ENCODE results near the gene POGLUT2. TPM values are rescaled to one million over a fixed set of nuclear protein-coding genes. Genes with fewer than 3 reads are reported as not detected.

POGLUT2 gene
- total RNA-seq, 1 experiment from 2014 or later: 17.5 TPM

Other genes with a start within 250 kb of the POGLUT2 start
- 33.9 and 43.6 TPM in 2 replicates for gene TPP2, start 202.0 kb downstream of the POGLUT2 start, total RNA-seq (2014; rRNA removed; shearing (Covaris generic); ENCODE audit: low replicate concordance)
- not detected in 2 replicates for gene METTL21C, start 103.9 kb downstream of the POGLUT2 start, total RNA-seq (2014; rRNA removed; shearing (Covaris generic); ENCODE audit: low replicate concordance)
- gene TEX30, start 25.2 kb downstream of the POGLUT2 start, total RNA-seq (2014; rRNA removed; shearing (Covaris generic); ENCODE audit: low replicate concordance): 31.4 and 47.2 TPM in 2 replicates
- 11.3 and 12.8 TPM in 2 replicates for gene BIVM, start 143 bp upstream of the POGLUT2 start, total RNA-seq (2014; rRNA removed; shearing (Covaris generic); ENCODE audit: low replicate concordance)
- gene ERCC5, start 47.1 kb upstream of the POGLUT2 start, total RNA-seq (2014; rRNA removed; shearing (Covaris generic); ENCODE audit: low replicate concordance): 33.2 and 89.9 TPM in 2 replicates